Measurements from ENCODE around the gene CTNNA1.

Gene CTNNA1

GRCh38 chr5:138926257-138926656, 173.0 kb downstream of the CTNNA1 start:
- no peak for DNase-seq (ENCODE audit: low read depth, low spot score)
- Histone ChIP-seq H3K9me3 (ENCODE audit: control insufficient read depth, insufficient read depth, low read length) (no peaks in the 10 kb centered on the region), H3K4me1 (ENCODE audit: control insufficient read depth, insufficient read depth, low read length) (no peaks in the 10 kb centered on the region), H3K4me3 (ENCODE audit: low read length) (no peak overlapping the region), H3K36me3 (ENCODE audit: control insufficient read depth, insufficient read depth, low read length) (peaks cover 36% of the 10 kb centered on the region), H3K27me3 (ENCODE audit: control insufficient read depth, insufficient read depth, low read length) (no peaks in the 10 kb centered on the region), H3K27ac (ENCODE audit: low read length) (no peak overlapping the region)
- WGBS (ENCODE audit: insufficient coverage, insufficient read length): no CpG with 5 or more reads among the region's 11 CpGs

DNA sequence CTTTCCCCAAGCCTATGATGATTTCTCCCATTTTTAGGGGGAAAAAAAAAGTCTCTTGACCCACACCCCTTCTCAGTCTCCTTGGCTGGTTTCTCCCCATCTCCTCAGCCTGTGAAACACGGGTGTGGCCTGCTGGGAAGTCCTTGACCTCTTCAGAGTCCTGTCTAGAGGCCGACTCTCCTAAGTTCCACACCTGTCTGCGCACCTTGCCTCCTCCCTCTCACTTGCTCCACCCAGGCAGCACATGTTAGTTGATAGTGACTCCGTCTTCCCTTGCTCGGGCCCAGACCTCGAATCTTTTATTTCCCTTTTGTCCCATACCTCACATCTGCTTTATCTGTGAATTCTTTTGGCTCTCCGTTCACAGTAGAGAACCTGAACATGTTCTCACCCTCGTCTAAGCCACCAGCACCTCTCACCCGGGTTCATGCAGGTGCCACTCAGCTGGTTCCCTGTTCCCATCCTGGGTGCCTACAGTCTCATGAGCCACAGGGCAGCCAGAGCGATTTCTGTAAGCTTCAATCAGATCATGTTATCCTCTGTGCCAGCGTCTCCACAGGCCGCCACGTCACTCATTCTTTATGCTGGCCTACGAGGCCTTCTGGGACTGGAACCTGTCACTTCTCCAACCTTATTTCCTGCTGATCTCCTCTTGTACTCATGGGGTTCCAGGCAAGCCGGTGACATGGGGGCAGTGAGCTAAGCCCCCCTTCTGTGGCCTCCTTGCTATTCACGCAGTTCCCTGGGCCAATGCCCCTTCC, 173.6 kb downstream of the CTNNA1 start:
- H3K36me3 ChIP-seq (ENCODE audit: control insufficient read depth, insufficient read depth, low read length): peaks cover 40% of the 10 kb centered on the region
- no CpG with 5 or more reads among the region's 16 CpGs for WGBS (ENCODE audit: insufficient coverage, insufficient read length)

DNA sequence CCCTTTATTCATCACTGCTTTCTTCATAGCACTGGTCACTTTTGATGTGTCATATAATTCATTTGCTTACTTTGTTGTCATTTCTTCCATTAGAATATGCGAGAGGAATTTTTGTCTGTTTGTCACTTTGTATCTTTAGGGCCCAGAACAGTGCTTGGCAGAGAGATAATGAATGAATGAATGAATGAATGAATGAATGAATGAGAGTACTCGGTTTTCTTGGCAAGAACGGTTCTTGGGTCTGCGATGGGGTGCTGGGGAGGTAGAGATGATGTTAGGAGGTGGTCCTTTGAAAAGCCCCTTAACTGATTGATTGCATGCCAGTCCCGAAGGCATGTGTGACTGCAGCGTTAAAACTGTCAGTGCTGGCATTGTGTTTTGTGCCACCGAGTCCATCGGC, 174.3 kb downstream of the CTNNA1 start:
- no peak for DNase-seq (ENCODE audit: low read depth, low spot score)
- Histone ChIP-seq H3K27me3 (ENCODE audit: control insufficient read depth, insufficient read depth, low read length) (no peaks in the 10 kb centered on the region), H3K4me1 (ENCODE audit: control insufficient read depth, insufficient read depth, low read length) (no peaks in the 10 kb centered on the region; the same call in 1 of the 2 replicates), H3K36me3 (ENCODE audit: control insufficient read depth, insufficient read depth, low read length) (peaks cover 45% of the 10 kb centered on the region), H3K27ac (ENCODE audit: low read length) (no peak overlapping the region), H3K4me3 (ENCODE audit: low read length) (no peak overlapping the region), H3K9me3 (ENCODE audit: control insufficient read depth, insufficient read depth, low read length) (no peaks in the 10 kb centered on the region)
- WGBS (ENCODE audit: insufficient coverage, insufficient read length): no CpG with 5 or more reads among the region's 8 CpGs

More for the DNA sequence above, 173.6 kb downstream of the CTNNA1 start:
- Histone ChIP-seq H3K9me3 (ENCODE audit: control insufficient read depth, insufficient read depth, low read length) (no peaks in the 10 kb centered on the region), H3K4me3 (ENCODE audit: low read length) (no peak overlapping the region), H3K27ac (ENCODE audit: low read length) (no peak overlapping the region), H3K4me1 (ENCODE audit: control insufficient read depth, insufficient read depth, low read length) (no peaks in the 10 kb centered on the region), H3K27me3 (ENCODE audit: control insufficient read depth, insufficient read depth, low read length) (no peaks in the 10 kb centered on the region)
- DNase-seq (ENCODE audit: low read depth, low spot score): no peak

DNA sequence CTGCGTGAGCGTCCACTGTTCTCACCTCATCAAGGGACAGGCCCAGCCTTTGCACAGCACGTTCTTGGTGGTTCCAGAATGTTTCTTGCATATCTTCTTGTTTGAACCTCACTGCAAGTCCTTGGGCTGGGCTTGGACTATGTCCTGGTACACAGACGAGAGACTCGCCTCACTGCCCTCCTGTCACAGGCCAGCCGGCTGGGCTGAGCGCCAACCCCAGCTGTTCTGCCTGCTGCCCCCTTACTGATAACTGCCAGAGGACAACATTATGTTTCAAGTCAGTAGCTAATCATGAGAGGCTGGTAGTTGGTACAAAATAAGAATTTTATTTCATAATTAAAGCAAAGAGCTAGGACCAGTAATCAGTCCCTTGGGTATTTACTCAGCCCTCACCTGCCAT, 174.8 kb downstream of the CTNNA1 start:
- Histone ChIP-seq H3K4me3 (ENCODE audit: low read length) (no peak overlapping the region), H3K36me3 (ENCODE audit: control insufficient read depth, insufficient read depth, low read length) (peaks cover 48% of the 10 kb centered on the region), H3K27me3 (ENCODE audit: control insufficient read depth, insufficient read depth, low read length) (no peaks in the 10 kb centered on the region), H3K27ac (ENCODE audit: low read length) (no peak overlapping the region), H3K4me1 (ENCODE audit: control insufficient read depth, insufficient read depth, low read length) (no peaks in the 10 kb centered on the region; the same call in 1 of the 2 replicates), H3K9me3 (ENCODE audit: control insufficient read depth, insufficient read depth, low read length) (no peaks in the 10 kb centered on the region)
- DNase-seq (ENCODE audit: low read depth, low spot score): no peak
- WGBS (ENCODE audit: insufficient coverage, insufficient read length): no CpG with 5 or more reads among the region's 7 CpGs

DNA sequence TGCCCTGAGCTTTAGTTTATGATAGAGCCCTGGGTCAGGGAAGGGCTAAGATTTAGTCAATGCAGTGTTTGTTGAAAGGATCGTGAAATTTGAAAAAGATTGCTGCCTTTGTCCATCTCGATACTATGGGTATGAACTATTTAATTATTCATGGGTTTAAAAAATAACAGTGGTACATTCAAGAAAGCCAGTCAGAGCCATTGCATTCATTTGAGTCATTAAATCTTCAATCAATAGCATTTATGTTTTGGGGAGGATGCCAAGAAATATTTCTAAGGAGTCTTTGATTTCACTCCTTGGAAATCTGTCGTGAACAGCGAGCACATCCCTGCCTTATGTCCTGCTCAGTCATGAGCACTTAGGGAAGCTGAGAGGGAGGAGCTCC, 176.3 kb downstream of the CTNNA1 start:
- Histone ChIP-seq H3K27ac (ENCODE audit: low read length) (no peak overlapping the region), H3K4me1 (ENCODE audit: control insufficient read depth, insufficient read depth, low read length) (no peaks in the 10 kb centered on the region; the same call in 1 of the 2 replicates), H3K36me3 (ENCODE audit: control insufficient read depth, insufficient read depth, low read length) (peaks cover 45% of the 10 kb centered on the region), H3K4me3 (ENCODE audit: low read length) (no peak overlapping the region), H3K27me3 (ENCODE audit: control insufficient read depth, insufficient read depth, low read length) (no peaks in the 10 kb centered on the region), H3K9me3 (ENCODE audit: control insufficient read depth, insufficient read depth, low read length) (no peaks in the 10 kb centered on the region)
- no CpG with 5 or more reads among the region's 4 CpGs for WGBS (ENCODE audit: insufficient coverage, insufficient read length)
- DNase-seq (ENCODE audit: low read depth, low spot score): no peak

DNA sequence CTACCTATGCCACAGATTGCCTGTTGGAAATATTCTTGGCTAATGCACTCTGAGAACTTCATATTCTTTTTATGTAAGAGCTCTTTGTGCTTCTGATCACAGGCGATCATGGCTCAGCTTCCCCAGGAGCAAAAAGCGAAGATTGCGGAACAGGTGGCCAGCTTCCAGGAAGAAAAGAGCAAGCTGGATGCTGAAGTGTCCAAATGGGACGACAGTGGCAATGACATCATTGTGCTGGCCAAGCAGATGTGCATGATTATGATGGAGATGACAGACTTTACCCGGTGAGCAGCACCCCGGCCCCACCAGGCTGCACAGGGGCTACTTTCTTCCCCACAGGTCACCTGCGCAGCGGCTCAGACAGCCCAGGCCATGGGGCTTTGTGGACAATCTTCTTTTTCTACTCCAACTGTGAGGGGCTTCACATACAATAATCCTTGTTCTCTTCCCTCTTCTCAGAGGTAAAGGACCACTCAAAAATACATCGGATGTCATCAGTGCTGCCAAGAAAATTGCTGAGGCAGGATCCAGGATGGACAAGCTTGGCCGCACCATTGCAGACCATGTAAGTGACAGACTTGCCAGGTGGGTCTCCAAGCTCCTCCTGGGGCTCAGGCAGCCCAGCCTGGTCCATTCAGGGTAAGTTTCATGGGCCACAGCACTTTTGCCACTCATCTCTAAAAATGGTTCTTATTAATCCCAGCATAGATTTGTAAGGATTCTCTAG, 177.3 kb downstream of the CTNNA1 start:
- Histone ChIP-seq H3K4me1 (ENCODE audit: control insufficient read depth, insufficient read depth, low read length) (no peaks in the 10 kb centered on the region; the same call in 1 of the 2 replicates), H3K4me3 (ENCODE audit: low read length) (no peak overlapping the region), H3K27ac (ENCODE audit: low read length) (no peak overlapping the region), H3K27me3 (ENCODE audit: control insufficient read depth, insufficient read depth, low read length) (no peaks in the 10 kb centered on the region), H3K9me3 (ENCODE audit: control insufficient read depth, insufficient read depth, low read length) (no peaks in the 10 kb centered on the region), H3K36me3 (ENCODE audit: control insufficient read depth, insufficient read depth, low read length) (peaks cover 40% of the 10 kb centered on the region)
- no peak for DNase-seq (ENCODE audit: low read depth, low spot score)
- no CpG with 5 or more reads among the region's 10 CpGs for WGBS (ENCODE audit: insufficient coverage, insufficient read length)

DNA sequence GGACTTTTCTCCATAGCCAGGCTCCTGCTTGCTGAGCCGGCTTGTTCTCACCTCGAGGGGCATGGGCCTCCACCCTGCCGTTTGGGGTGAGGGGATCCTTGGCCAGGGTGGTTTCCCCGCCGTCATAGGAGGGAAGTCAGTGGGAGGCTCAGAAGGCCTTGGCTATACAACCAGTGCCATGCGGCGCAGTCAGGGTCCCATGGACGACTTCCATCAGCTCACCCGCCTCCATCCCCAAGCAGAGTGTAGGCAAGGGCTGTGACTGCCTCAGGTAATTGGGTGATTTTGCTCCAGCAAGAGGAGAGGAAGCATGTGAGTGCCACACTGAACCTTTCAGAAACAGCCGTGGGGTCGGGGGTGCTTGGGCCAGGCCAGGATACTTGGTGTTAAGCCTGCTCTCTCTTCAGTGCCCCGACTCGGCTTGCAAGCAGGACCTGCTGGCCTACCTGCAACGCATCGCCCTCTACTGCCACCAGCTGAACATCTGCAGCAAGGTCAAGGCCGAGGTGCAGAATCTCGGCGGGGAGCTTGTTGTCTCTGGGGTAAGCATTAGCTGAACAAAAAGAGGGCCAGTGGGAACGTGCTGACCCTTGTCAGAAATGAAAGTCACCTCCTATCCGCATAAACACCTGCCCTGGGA, 179.1 kb downstream of the CTNNA1 start:
- no peak overlapping the region for H3K27ac ChIP-seq (ENCODE audit: low read length)
- H3K4me3 ChIP-seq (ENCODE audit: low read length): no peak overlapping the region
- DNase-seq (ENCODE audit: low read depth, low spot score): no peak
- H3K9me3 ChIP-seq (ENCODE audit: control insufficient read depth, insufficient read depth, low read length): no peaks in the 10 kb centered on the region
- no peaks in the 10 kb centered on the region; the same call in 1 of the 2 replicates for H3K4me1 ChIP-seq (ENCODE audit: control insufficient read depth, insufficient read depth, low read length)
- peaks cover 26% of the 10 kb centered on the region; the same call in 1 of the 2 replicates for H3K36me3 ChIP-seq (ENCODE audit: control insufficient read depth, insufficient read depth, low read length)
- no CpG with 5 or more reads among the region's 20 CpGs for WGBS (ENCODE audit: insufficient coverage, insufficient read length)
- H3K27me3 ChIP-seq (ENCODE audit: control insufficient read depth, insufficient read depth, low read length): no peaks in the 10 kb centered on the region

DNA sequence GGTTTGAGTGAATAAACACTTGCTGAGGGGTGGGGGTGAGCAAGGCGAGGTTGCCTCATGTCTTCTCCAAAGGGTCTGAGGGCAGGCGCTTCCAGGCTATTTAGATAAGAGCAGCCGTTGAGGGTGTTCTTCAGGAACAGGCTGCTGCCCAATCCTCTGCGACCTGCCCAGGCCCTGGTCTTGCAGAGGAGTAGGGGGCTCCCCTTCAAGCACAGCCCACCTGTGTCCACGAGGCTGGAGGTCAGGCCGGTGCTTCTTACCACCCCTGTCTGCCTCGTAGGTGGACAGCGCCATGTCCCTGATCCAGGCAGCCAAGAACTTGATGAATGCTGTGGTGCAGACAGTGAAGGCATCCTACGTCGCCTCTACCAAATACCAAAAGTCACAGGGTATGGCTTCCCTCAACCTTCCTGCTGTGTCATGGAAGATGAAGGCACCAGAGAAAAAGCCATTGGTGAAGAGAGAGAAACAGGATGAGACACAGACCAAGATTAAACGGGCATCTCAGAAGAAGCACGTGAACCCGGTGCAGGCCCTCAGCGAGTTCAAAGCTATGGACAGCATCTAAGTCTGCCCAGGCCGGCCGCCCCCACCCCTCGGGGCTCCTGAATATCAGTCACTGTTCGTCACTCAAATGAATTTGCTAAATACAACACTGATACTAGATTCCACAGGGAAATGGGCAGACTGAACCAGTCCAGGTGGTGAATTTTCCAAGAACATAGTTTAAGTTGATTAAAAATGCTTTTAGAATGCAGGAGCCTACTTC, 180.5 kb downstream of the CTNNA1 start:
- Histone ChIP-seq H3K4me1 (ENCODE audit: control insufficient read depth, insufficient read depth, low read length) (peaks cover 4% of the 10 kb centered on the region; the same call in 1 of the 2 replicates), H3K27me3 (ENCODE audit: control insufficient read depth, insufficient read depth, low read length) (no peaks in the 10 kb centered on the region), H3K27ac (ENCODE audit: low read length) (no peak overlapping the region), H3K9me3 (ENCODE audit: control insufficient read depth, insufficient read depth, low read length) (no peaks in the 10 kb centered on the region), H3K4me3 (ENCODE audit: low read length) (no peak overlapping the region), H3K36me3 (ENCODE audit: control insufficient read depth, insufficient read depth, low read length) (peaks cover 23% of the 10 kb centered on the region; the same call in 1 of the 2 replicates)
- no CpG with 5 or more reads among the region's 18 CpGs for WGBS (ENCODE audit: insufficient coverage, insufficient read length)
- no peak for DNase-seq (ENCODE audit: low read depth, low spot score)

DNA sequence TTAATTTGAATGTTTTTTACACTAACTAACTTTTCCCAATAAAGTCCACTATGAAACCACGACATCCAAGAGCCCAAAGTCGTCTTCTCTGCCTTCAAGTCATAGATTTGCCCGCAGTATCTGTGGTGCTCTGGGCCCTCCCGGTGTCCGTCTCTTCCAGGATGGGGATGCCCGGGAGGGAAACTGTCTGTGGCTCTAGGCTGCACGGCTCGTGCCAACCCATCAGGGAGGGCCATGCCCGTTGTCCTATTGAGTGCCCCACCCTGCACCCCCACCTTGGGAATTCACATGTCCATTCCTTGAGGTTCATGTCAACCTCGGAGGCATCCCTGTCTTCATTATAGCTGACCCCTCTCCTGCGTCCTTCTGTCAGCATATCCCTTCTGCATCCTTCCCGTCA, 181.7 kb downstream of the CTNNA1 start:
- no peaks in the 10 kb centered on the region for H3K27me3 ChIP-seq (ENCODE audit: control insufficient read depth, insufficient read depth, low read length)
- no peak overlapping the region for H3K4me3 ChIP-seq (ENCODE audit: low read length)
- DNase-seq (ENCODE audit: low read depth, low spot score): no peak
- H3K4me1 ChIP-seq (ENCODE audit: control insufficient read depth, insufficient read depth, low read length): peaks cover 4% of the 10 kb centered on the region; the same call in 1 of the 2 replicates
- H3K27ac ChIP-seq (ENCODE audit: low read length): no peak overlapping the region
- H3K36me3 ChIP-seq (ENCODE audit: control insufficient read depth, insufficient read depth, low read length): peaks cover 21% of the 10 kb centered on the region; the same call in 1 of the 2 replicates
- H3K9me3 ChIP-seq (ENCODE audit: control insufficient read depth, insufficient read depth, low read length): no peaks in the 10 kb centered on the region
- no CpG with 5 or more reads among the region's 12 CpGs for WGBS (ENCODE audit: insufficient coverage, insufficient read length)

- Histone ChIP-seq H3K9me3 (ENCODE audit: control insufficient read depth, insufficient read depth, low read length) (no peaks in the 10 kb centered on the region), H3K36me3 (ENCODE audit: control insufficient read depth, insufficient read depth, low read length) (peaks cover 19% of the 10 kb centered on the region; the same call in 1 of the 2 replicates), H3K4me3 (ENCODE audit: low read length) (no peak overlapping the region), H3K27ac (ENCODE audit: low read length) (no peak overlapping the region), H3K27me3 (ENCODE audit: control insufficient read depth, insufficient read depth, low read length) (no peaks in the 10 kb centered on the region), H3K4me1 (ENCODE audit: control insufficient read depth, insufficient read depth, low read length) (peaks cover 4% of the 10 kb centered on the region; the same call in 1 of the 2 replicates)
- DNase-seq (ENCODE audit: low read depth, low spot score): no peak
- no CpG with 5 or more reads among the region's 10 CpGs for WGBS (ENCODE audit: insufficient coverage, insufficient read length)
Observed at GRCh38 chr5:138935466-138935865, 182.2 kb downstream of the CTNNA1 start.

All from iPS DF 6.9 (cell line).